Measurements from ENCODE around the gene RMDN3.

DNA sequence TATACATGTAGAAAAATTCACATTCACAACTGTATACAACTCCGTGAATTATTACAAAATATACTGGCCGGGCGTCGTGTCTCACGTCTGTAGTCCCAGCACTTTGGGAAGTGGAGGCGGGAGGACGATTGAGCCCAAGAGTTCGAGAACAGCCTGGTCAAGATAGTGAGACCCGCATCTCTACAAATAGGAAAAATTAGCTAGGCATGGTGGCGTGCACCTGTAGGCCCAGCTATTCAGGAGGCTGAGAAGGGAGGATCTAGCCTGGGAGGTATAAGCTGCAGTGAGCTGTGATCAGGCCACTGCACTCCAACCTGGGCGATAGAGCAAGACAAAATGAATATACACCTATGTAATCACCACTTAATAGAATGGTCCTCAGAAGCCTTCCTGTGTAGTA, 58.8 kb downstream of the RMDN3 start:
- TF ChIP-seq, protein P1, sequence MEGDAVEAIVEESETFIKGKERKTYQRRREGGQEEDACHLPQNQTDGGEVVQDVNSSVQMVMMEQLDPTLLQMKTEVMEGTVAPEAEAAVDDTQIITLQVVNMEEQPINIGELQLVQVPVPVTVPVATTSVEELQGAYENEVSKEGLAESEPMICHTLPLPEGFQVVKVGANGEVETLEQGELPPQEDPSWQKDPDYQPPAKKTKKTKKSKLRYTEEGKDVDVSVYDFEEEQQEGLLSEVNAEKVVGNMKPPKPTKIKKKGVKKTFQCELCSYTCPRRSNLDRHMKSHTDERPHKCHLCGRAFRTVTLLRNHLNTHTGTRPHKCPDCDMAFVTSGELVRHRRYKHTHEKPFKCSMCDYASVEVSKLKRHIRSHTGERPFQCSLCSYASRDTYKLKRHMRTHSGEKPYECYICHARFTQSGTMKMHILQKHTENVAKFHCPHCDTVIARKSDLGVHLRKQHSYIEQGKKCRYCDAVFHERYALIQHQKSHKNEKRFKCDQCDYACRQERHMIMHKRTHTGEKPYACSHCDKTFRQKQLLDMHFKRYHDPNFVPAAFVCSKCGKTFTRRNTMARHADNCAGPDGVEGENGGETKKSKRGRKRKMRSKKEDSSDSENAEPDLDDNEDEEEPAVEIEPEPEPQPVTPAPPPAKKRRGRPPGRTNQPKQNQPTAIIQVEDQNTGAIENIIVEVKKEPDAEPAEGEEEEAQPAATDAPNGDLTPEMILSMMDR (IDR thresholded peaks at IDR 0.05), result no peak
- no peak for TF ChIP-seq POLR2A (IDR thresholded peaks at IDR 0.05)
- no peak for TF ChIP-seq EP300 (IDR thresholded peaks at IDR 0.05)
